Activated CD4-positive, CD25-positive, alpha-beta regulatory T cell (primary cell): ENCODE measurements around the gene SLC7A11.

Source experiments
- DNase-seq, 4 experiments: peaks; one replicate each; lab custom pipeline; 2025; lab: John Stamatoyannopoulos, UW

Gene SLC7A11

GRCh38 chr4:138161351-138161750 lies 80.8 kb downstream of the SLC7A11 start:
- no peak for DNase-seq

GRCh38 chr4:138158746-138159297 lies 83.3 kb downstream of the SLC7A11 start:
- DNase-seq = no peak

GRCh38 chr4:138140879-138141278 lies 101.3 kb downstream of the SLC7A11 start:
- no peak for DNase-seq

GRCh38 chr4:138138774-138139173 lies 103.4 kb downstream of the SLC7A11 start:
- DNase-seq = no peak

- DNase-seq = no peak
These were observed 106.5 kb downstream of the SLC7A11 start for GRCh38 chr4:138135610-138136009.

- no peak for DNase-seq
These were observed 123.9 kb downstream of the SLC7A11 start for GRCh38 chr4:138118270-138118669.

GRCh38 chr4:138115053-138115452 lies 127.1 kb downstream of the SLC7A11 start:
- DNase-seq = no peak

- no peak for DNase-seq
These were observed 127.7 kb downstream of the SLC7A11 start for GRCh38 chr4:138114434-138114833.
